ENCODE results near the gene CNNM1.

The CNNM1 gene

DNA sequence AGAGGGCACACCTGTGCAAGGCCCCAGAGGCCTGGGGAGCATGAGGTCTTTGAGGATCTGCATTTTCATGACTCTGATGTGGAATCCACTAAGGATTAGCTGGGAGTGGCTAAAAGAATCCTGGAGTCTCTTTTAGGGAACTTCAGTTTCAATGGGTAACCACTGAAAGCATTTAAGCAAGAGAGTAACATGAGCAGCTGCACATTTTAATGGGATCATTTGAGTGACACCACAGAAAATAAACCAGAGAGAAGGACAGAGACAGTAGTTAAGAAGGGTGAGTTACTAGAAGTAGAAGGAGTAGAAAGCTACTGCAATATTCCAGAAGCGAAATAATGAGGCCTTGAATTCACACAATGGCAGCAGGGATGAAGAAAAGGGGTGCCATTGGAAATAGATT lies 96.0 kb downstream of the CNNM1 start:
- no peak for DNase-seq
- H3K36me3 Mint-ChIP-seq, result peaks cover 25 to 34% of the 10 kb centered on the region in 2 donors
- ATAC-seq (replicated peaks), result no peak
- no peaks in the 10 kb centered on the region for H3K27me3 Mint-ChIP-seq
- no peak overlapping the region for H3K4me3 Mint-ChIP-seq
- no peaks in the 10 kb centered on the region for H3K9me3 Mint-ChIP-seq
- H3K27ac Mint-ChIP-seq, result no peak overlapping the region
- H3K4me1 Mint-ChIP-seq, result peaks cover 8 to 17% of the 10 kb centered on the region in 2 donors

DNA sequence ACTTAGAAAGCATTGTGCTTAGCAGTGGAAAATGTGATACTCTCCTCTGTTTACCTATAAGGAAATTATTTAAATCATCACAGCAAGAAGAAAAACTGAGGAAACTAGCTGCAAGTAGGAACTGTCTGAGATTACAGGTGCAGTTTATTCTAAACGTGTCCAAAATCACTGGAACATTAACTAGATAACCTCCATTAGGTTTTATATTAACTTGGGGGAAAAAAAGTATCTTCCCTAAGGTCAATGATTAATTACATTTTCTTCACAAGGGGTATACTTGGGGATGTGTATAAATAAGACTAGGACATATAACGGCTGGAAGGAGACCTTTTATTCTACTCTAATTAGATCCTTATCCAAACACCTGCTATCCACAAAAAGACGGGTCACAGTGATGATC lies 97.5 kb downstream of the CNNM1 start:
- H3K9me3 Mint-ChIP-seq, result no peaks in the 10 kb centered on the region
- ATAC-seq (replicated peaks), result no peak
- peaks cover 25 to 27% of the 10 kb centered on the region in 2 donors for H3K36me3 Mint-ChIP-seq
- H3K4me3 Mint-ChIP-seq, result no peak overlapping the region
- H3K27me3 Mint-ChIP-seq, result no peaks in the 10 kb centered on the region
- peaks cover 13 to 27% of the 10 kb centered on the region in 2 donors for H3K4me1 Mint-ChIP-seq
- no peak for DNase-seq
- no peak overlapping the region for H3K27ac Mint-ChIP-seq

DNA sequence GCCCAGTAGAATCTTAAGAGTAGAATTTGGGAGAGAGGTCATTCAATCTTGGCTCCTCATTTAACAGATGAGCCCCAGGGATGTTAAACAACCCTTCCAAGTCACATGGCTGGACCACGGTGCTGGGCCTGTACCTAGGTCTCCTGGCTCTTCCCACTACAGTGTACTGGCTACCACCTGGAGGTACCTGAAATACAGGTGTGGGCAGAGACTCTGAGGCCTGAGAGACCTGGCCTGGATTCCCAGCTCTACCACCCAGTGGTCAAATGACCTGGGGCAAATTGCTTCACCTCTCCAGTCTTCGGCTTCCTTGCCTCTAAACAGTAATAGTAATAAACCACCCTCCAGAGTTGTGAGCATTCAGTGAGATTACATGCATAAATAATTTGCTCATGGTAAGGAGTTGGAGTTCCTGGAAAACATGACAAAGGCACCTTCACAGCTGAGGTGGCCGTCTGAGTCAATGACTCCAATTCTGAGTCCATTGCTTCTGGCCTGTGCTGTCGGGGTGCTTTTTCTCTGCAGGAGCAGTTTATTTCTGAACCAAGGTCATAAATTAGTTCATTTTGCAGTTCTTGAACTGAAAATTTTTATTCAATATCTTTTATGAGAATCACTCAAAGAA lies 98.5 kb downstream of the CNNM1 start:
- DNase-seq, result no peak
- H3K4me1 Mint-ChIP-seq, result peaks cover 16 to 35% of the 10 kb centered on the region in 2 donors
- peaks cover 19 to 20% of the 10 kb centered on the region in 2 donors for H3K36me3 Mint-ChIP-seq
- no peaks in the 10 kb centered on the region for H3K9me3 Mint-ChIP-seq
- H3K27me3 Mint-ChIP-seq, result no peaks in the 10 kb centered on the region
- no peak for ATAC-seq (replicated peaks)
- no peak overlapping the region for H3K27ac Mint-ChIP-seq
- H3K4me3 Mint-ChIP-seq, result no peak overlapping the region

DNA sequence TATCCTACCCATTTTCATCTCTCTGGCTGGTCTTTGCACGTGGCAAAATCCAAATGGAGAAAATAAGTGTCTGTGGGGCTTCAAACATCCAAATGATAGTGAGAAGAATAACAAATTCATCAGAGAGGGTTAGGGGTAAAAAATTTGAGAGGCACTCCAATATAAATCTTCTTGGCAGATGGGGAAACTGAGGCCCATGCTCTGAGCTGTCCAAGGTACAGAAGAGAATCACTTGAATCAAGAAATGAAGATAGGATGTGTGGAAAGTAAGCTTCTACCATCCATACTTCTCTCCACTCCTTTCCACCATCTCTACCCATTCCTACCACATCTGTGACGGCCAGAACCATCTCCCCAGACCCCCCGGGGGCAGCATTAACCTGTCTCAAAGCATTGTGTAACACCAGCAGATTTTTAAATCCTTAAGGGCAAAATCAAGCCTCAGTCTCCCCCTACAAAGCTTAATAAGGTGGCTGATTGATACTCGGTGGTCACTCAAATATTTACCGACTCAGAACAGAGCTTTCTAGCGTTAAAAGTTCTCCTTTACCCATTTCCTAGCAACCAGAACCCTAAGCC lies 100.5 kb downstream of the CNNM1 start:
- H3K27me3 Mint-ChIP-seq, result no peaks in the 10 kb centered on the region
- peak overlapping the region; percentile 96 to 99 for H3K4me3 Mint-ChIP-seq
- H3K27ac Mint-ChIP-seq, result peak overlapping the region; percentile 98
- peaks cover 16 to 35% of the 10 kb centered on the region in 2 donors for H3K4me1 Mint-ChIP-seq
- H3K9me3 Mint-ChIP-seq, result no peaks in the 10 kb centered on the region
- DNase-seq, result no peak
- ATAC-seq (replicated peaks), result no peak
- peaks cover 18 to 21% of the 10 kb centered on the region in 2 donors for H3K36me3 Mint-ChIP-seq

DNA sequence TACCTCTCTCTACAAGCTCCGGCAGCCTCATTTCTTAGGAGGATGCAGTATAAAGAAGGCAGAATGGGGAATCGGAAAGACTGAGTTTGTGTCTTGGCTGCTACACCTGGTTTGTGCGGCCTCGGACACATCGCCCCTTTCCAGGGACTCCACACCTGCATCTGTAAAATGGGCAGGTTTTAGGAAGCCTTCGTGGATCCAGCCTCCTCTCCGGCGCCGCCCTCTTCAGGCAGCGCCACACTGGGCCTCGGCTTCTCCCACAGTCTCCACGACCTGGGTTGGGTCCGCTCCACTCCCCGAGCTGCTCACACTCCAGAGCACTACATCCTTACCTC lies 100.9 kb downstream of the CNNM1 start:
- H3K27me3 Mint-ChIP-seq, result no peaks in the 10 kb centered on the region
- DNase-seq, result no peak
- peak overlapping the region; percentile 96 to 99 for H3K4me3 Mint-ChIP-seq
- peaks cover 13 to 17% of the 10 kb centered on the region in 2 donors for H3K36me3 Mint-ChIP-seq
- peak in 1 of 2 donors; percentile 8 for ATAC-seq (replicated peaks)
- H3K4me1 Mint-ChIP-seq, result peaks cover 16 to 35% of the 10 kb centered on the region in 2 donors
- peak overlapping the region; percentile 98 for H3K27ac Mint-ChIP-seq
- no peaks in the 10 kb centered on the region for H3K9me3 Mint-ChIP-seq

DNA sequence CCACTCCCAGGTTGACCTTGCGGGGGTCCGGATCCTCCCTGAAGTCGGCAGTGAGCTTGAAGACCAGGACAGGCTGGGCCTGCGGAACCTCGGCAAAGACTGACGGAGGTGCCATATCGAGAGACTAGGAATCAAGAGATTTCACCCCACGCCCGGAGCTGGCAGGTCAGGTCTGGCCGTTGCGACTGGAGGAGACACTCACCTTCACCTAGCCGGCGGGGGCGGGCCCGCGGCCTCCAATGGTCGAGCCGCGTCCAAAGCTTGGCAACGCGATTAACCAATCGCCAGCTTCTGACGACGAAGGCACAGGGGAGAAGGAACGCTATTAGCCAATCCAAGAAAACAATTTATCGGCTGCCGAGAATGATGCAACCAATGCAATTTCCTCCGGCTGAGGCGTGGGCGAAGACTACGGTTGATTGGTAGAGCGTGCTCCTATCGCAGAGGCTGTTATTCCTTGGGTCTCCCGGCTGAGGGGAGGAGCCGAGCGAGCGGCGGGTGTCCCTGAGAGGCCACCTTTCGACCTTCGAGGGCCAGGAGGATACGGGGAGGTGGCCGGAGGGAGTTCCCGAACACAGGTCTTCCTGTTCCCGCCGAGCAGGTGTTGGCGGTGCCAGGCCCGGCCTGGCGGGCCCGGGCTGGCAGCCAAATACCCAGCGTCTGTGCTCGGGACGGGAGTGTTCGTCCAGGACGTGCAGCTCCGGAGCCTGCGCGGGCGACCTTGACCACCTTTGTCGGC lies 101.5 kb downstream of the CNNM1 start, which contains the start of gene GOT1:
Gene GOT1 (minus strand): TSS at position 174 of the 739 bp plus-strand sequence. CDS start 59 bp downstream, at position 115.
- ATAC-seq (replicated peaks) (peak; percentile 92 to 95), DNase-seq (peak; percentile 95)
- H3K27me3 Mint-ChIP-seq, result no peaks in the 10 kb centered on the region
- H3K27ac Mint-ChIP-seq, result peak within 1 kb of the TSS; percentile 98
- H3K4me1 Mint-ChIP-seq, result peaks cover 16 to 35% of the 10 kb centered on the region in 2 donors
- peak within 1 kb of the TSS; percentile 96 to 99 for H3K4me3 Mint-ChIP-seq
- H3K36me3 Mint-ChIP-seq, result peaks cover 8 to 11% of the 10 kb centered on the region in 2 donors
- no peaks in the 10 kb centered on the region for H3K9me3 Mint-ChIP-seq

DNA sequence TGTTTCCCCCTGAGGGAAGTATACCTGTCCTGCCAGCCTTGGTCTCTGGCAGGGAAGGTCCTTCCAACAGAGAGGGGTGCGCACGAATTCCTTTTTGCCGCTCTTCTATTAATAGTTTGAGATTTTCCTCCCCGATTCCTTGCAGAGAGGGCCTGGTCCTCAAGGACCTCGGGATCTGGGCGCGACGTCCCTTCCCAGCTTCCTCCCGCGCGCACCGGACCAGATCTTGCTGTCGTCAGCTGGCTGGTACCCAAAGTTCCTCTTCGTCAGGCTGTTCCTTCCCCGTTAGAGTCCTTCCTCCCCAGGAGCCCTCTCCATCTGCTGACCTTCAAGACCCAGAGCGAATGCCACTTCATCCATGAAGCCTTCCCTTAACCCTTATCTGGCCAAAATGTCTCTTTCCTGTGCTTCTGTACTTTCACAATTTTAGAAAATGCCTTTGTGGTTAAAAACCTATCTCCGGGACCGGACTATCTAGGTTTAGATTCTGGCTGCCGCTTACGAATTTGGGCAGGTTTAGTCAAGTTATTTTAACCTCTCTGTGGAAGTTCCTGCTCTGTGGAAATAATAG lies 102.1 kb downstream of the CNNM1 start:
- Mint-ChIP-seq H3K4me1 (peaks cover 16 to 35% of the 10 kb centered on the region in 2 donors), H3K4me3 (peak overlapping the region; percentile 96 to 99), H3K36me3 (peaks cover 7 to 9% of the 10 kb centered on the region in 2 donors), H3K27me3 (no peaks in the 10 kb centered on the region), H3K27ac (peak overlapping the region; percentile 98), H3K9me3 (no peaks in the 10 kb centered on the region)
- no peak for DNase-seq
- no peak for ATAC-seq (replicated peaks)

DNA sequence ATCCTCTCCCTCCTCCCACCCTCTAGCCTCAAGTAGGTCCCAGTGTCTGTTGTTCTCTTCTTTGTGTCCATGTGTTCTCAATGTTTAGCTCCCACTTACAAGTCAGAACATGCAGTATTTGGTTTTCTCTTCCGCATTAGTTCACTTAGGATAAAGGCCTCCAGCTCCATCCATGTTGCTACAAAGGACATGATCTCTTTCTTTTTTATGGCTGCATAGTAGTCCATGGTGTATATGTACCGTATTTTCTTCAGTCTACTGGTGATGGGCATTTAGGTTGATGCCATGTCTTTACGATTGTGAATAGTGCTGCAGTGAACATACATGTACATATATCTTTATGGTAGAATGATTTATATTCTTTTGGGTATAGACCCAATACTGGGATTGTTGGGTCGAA lies 102.9 kb downstream of the CNNM1 start:
- Mint-ChIP-seq H3K36me3 (peaks cover 7 to 9% of the 10 kb centered on the region in 2 donors), H3K4me1 (peaks cover 16 to 35% of the 10 kb centered on the region in 2 donors), H3K4me3 (peak overlapping the region; percentile 46 to 60), H3K27me3 (no peaks in the 10 kb centered on the region), H3K27ac (no peak overlapping the region), H3K9me3 (no peaks in the 10 kb centered on the region)
- DNase-seq, result no peak
- no peak for ATAC-seq (replicated peaks)

DNA sequence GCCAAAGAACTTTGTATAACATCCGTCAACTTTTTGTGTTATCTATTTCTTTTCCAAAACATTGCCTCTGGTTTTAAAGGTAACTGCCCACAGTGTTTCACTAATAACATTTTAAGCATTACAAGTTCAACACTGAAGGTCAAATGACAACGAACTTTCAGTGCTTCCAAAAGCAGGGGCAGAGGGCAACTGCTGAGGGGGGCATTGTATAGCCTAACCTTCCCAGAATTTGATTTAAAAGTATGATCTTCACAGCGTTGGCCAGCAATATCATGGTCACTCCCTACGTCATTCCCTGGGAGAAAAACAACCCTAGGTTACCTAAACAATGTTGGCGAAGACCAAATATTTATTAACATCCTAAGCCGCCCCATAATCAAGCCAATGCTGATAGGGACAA lies 103.7 kb downstream of the CNNM1 start:
- Mint-ChIP-seq H3K9me3 (no peaks in the 10 kb centered on the region), H3K4me1 (peaks cover 16 to 35% of the 10 kb centered on the region in 2 donors), H3K27ac (no peak overlapping the region), H3K36me3 (peaks cover 7 to 9% of the 10 kb centered on the region in 2 donors), H3K4me3 (no peak overlapping the region), H3K27me3 (no peaks in the 10 kb centered on the region)
- no peak for ATAC-seq (replicated peaks)
- DNase-seq, result no peak

DNA sequence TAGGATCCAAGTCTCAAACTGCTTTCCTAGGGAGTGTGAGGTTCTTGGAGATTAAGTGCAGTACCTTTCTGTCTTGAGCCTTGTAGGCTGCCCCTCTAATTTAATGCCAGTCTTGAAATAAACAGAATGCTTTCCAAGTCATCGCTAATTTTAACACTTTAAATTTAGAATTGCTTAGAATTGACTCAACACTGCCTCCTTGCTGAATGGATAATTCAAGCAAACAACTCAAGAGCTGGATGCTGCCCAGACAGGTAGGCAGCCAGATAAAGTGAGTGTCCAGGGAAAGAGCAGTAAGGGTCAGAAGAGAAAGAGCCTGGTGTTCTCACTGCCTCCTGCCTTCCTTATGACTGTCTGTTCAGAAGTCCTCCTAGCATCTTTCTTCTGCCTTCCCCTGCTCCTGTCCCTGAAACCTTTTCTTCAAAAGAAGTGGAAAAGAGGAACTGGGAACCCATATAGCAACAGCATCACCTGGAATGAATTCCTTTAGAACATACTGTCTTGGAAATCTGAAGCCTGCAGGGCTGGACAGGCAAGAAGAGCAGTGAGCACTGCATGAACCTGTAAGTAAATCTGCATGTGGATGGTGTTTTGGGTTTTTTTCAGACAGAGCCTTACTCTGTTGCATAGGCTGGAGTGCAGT lies 104.3 kb downstream of the CNNM1 start:
- no peak for ATAC-seq (replicated peaks)
- no peak overlapping the region for H3K4me3 Mint-ChIP-seq

DNA sequence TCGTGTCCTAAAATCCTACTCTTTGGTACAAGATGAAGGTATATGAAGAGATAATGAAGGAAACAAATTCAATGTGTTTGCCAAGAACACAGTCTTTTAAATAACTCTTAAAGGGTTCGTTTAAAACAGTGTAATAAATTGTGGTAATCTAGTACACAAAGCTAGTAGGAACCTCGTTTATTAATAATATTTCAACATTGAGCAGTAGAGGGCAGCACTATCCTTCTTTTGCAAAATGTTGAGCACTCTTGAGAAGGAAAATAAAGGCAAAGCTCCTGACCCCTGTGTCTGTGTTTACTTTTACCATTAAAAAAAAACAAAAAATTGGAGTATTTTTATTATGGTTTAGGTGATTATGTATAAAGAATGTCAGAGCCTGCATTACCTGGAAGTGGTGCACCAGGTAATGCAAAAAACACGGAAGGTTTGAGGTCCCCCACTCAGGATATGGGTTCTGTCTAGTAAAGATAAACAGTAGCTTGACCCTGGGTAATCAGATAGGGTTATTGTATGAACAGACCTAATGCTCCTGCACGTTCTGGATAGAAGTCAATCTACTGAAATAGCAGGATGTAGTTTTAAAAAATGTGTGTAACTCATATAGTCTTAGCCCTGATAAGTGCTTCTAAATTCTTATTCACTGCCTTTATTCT lies 107.0 kb downstream of the CNNM1 start:
- Mint-ChIP-seq H3K4me3 (no peak overlapping the region), H3K27me3 (no peaks in the 10 kb centered on the region), H3K27ac (no peak overlapping the region), H3K9me3 (no peaks in the 10 kb centered on the region), H3K36me3 (peaks cover 0 to 4% of the 10 kb centered on the region in 2 donors), H3K4me1 (peaks cover 7 to 14% of the 10 kb centered on the region in 2 donors)
- peak; percentile 52 to 63 for ATAC-seq (replicated peaks)
- DNase-seq, result no peak

More for the DNA sequence above, 104.3 kb downstream of the CNNM1 start:
- Mint-ChIP-seq H3K36me3 (peaks cover 7 to 9% of the 10 kb centered on the region in 2 donors), H3K4me1 (peaks cover 16 to 35% of the 10 kb centered on the region in 2 donors), H3K27me3 (no peaks in the 10 kb centered on the region), H3K9me3 (no peaks in the 10 kb centered on the region), H3K27ac (no peak overlapping the region)
- DNase-seq, result no peak

DNA sequence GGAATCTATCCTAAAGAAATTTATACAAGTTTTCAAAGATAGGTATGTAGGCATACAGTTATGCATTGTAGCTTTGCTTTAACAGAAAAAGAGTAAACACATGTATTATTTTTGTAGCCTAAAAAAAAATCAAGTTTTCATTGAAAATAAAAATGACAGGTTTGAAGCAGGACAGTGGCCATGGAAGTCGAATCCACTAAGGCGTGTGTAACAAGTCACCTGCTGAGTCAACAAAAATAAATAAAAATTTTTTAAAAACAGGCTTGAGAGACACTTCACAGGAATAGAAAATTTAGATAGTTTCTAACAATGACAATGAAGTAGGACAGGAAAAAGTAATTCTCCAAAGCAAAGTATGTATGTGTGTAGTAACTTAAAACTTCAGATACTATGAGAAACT lies 109.7 kb downstream of the CNNM1 start:
- no peak overlapping the region for H3K27ac Mint-ChIP-seq
- DNase-seq (no peak), ATAC-seq (replicated peaks) (no peak)
- peaks cover 0 to 4% of the 10 kb centered on the region in 2 donors for H3K27me3 Mint-ChIP-seq
- peaks cover 0 to 4% of the 10 kb centered on the region in 2 donors for H3K36me3 Mint-ChIP-seq
- no peak overlapping the region for H3K4me3 Mint-ChIP-seq
- no peaks in the 10 kb centered on the region for H3K9me3 Mint-ChIP-seq
- H3K4me1 Mint-ChIP-seq, result no peaks in the 10 kb centered on the region

DNA sequence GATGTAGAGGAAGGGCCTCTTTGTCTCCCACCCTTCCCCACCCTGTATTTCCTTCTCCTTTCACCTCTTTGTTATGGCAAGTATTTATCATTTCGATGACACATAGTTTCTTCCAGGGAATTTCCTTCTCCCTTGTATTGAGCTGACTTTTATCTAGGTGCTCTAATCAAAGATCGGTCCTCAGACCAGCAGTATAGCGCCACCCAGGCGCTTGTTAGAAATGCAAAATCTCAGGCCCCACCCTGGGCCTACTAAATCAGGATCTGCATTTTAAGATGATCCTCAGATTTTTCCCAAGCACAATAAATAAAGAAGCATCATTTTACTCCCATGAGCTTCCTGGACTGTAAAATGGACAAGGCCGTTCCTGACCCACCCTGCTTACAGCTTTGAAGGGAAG lies 113.2 kb downstream of the CNNM1 start:
- H3K4me3 Mint-ChIP-seq, result no peak overlapping the region
- H3K27me3 Mint-ChIP-seq, result peaks cover 0 to 8% of the 10 kb centered on the region in 2 donors
- no peak for ATAC-seq (replicated peaks)
- H3K9me3 Mint-ChIP-seq, result no peaks in the 10 kb centered on the region
- H3K4me1 Mint-ChIP-seq, result no peaks in the 10 kb centered on the region
- H3K27ac Mint-ChIP-seq, result no peak overlapping the region
- no peak for DNase-seq
- H3K36me3 Mint-ChIP-seq, result no peaks in the 10 kb centered on the region

DNA sequence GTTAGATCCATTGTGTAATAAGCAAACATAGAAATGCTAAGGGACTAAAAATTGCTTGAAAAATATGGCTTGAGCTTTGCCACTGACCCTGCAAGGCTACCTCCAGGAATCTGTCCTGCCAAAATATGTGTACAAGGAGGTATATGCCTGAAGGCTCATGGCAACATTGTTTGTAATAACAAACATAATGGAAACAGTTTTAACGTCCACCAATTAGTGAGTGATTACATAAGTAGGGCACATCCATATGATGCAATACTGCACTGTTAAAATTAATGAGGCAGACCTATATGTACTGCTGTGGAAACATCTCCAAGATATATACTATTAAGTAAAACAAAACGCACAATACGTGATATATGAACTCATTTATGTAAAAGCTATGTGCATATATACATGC lies 114.3 kb downstream of the CNNM1 start:
- DNase-seq, result no peak
- ATAC-seq (replicated peaks), result no peak
- Mint-ChIP-seq H3K27me3 (peaks cover 0 to 12% of the 10 kb centered on the region in 2 donors), H3K9me3 (no peaks in the 10 kb centered on the region), H3K4me3 (no peak overlapping the region), H3K36me3 (no peaks in the 10 kb centered on the region), H3K27ac (no peak overlapping the region), H3K4me1 (no peaks in the 10 kb centered on the region)
